ENCODE data around the gene NPSR1. TPM values are rescaled to one million over a fixed set of nuclear protein-coding genes. Genes with fewer than 3 reads are reported as not detected.

Gene NPSR1
- total and polyA plus RNA-seq, 9 of the 15 experiments (the other 6 are each of a cell fraction or from before 2014, with no cell fraction given), result not detected

GRCh38 chr7:34612661-34613060 is 45.4 kb upstream of the NPSR1 start:
- Histone ChIP-seq H4K20me1 (replicated peaks; ENCODE audit: control insufficient read depth, insufficient read depth, low read length) (no peaks in the 10 kb centered on the region), H3K4me3 (no peak overlapping the region), H3K27me3 (ENCODE audit: control insufficient read depth in 2 of 2, insufficient read depth in 2 of 2, low read length in 2 of 2) (no peaks in the 10 kb centered on the region), H3K9me1 (ENCODE audit: control insufficient read depth, insufficient read depth, low read length) (no peaks in the 10 kb centered on the region), H3K9me3 (replicated peaks; ENCODE audit: control insufficient read depth, insufficient read depth, low read depth, low read length) (no peaks in the 10 kb centered on the region), H3K27ac (ENCODE audit: extremely low read depth, low read depth, low read length) (no peak overlapping the region), H3K4me2 (ENCODE audit: insufficient read depth, low read length) (no peak overlapping the region), H3K4me1 (replicated peaks in 1 of 2; ENCODE audit: control insufficient read depth in 2 of 2, insufficient read depth in 2 of 2, low read length in 2 of 2) (no peaks in the 10 kb centered on the region), H3K36me3 (ENCODE audit: control insufficient read depth, insufficient read depth, low read length) (no peaks in the 10 kb centered on the region), H3K9ac (ENCODE audit: insufficient read depth in 1 of 2, low read depth in 2 of 2, low read length in 2 of 2) (no peak overlapping the region), H2AFZ (ENCODE audit: low read depth, low read length) (no peak overlapping the region), H3K79me2 (ENCODE audit: control insufficient read depth, insufficient read depth, low read length) (no peaks in the 10 kb centered on the region)
- no peak for TF ChIP-seq SMARCA4 (IDR thresholded peaks at IDR 0.05)
- no peak for TF ChIP-seq FOXK1 (CRISPR knock-in tag; IDR thresholded peaks at IDR 0.05; ENCODE audit: borderline replicate concordance)
- TF ChIP-seq ZNF23 (CRISPR knock-in tag; IDR thresholded peaks at IDR 0.05), result no peak
- no peak for TF ChIP-seq SIX5 (IDR thresholded peaks at IDR 0.05; ENCODE audit: borderline replicate concordance in 1 of 2, insufficient read depth in 1 of 2, low read depth in 1 of 2, low read length in 2 of 2)
- TF ChIP-seq MEF2A (IDR thresholded peaks at IDR 0.05; ENCODE audit: control insufficient read depth, low read depth, low read length), result no peak
- no peak for TF ChIP-seq ZNF436 (CRISPR knock-in tag; IDR thresholded peaks at IDR 0.05)
- DNase-seq (ENCODE audit: extremely low read depth in 1 of 4, low spot score in 3 of 4) (no peak), FAIRE-seq (no peak), ATAC-seq (no peak)
- in situ Hi-C loops (cut with MboI), result no loop called here
- WGBS (ENCODE audit: insufficient coverage, low coverage, missing lambda C conversion rate), result 3% methylated on average over 2 of the region's 2 CpGs
- POLR2A ChIA-PET, result no interaction called here
- CTCF ChIA-PET (ENCODE audit: low intra/inter-chr PET ratio), result no interaction called here
- BruUV-seq (replicated peaks), result no TSS peak
- intact Hi-C loops (cut with micrococcal nuclease), result no loop called here

- ATAC-seq, result no peak
- no peak for DNase-seq (ENCODE audit: extremely low read depth in 1 of 4, low spot score in 3 of 4)
- no peak for FAIRE-seq
- H3K9ac ChIP-seq (ENCODE audit: insufficient read depth in 1 of 2, low read depth in 2 of 2, low read length in 2 of 2), result no peak overlapping the region
- TF ChIP-seq ZNF449 (CRISPR knock-in tag; IDR thresholded peaks at IDR 0.05) (no peak), GABPA (tag; conservative IDR thresholded peaks at IDR 0.05; ENCODE audit: low read depth) (no peak), THAP7 (CRISPR knock-in tag; IDR thresholded peaks at IDR 0.05) (no peak), FOXM1 (IDR thresholded peaks at IDR 0.05; ENCODE audit: low read depth) (no peak), FOXM1 (CRISPR knock-in tag; IDR thresholded peaks at IDR 0.05; ENCODE audit: low read depth) (no peak)
- in situ Hi-C loops (cut with MboI) (no loop called here), intact Hi-C loops (cut with micrococcal nuclease) (no loop called here)
- ChIA-PET CTCF (ENCODE audit: low intra/inter-chr PET ratio) (no interaction called here), POLR2A (no interaction called here)
- H3K9me1 ChIP-seq (ENCODE audit: control insufficient read depth, insufficient read depth, low read length), result no peaks in the 10 kb centered on the region
- H3K4me3 ChIP-seq, result no peak overlapping the region
- H3K9me3 ChIP-seq (replicated peaks; ENCODE audit: control insufficient read depth, insufficient read depth, low read depth, low read length), result no peaks in the 10 kb centered on the region
- BruUV-seq (replicated peaks), result no TSS peak
- H3K27ac ChIP-seq (ENCODE audit: extremely low read depth, low read depth, low read length), result no peak overlapping the region
- H3K79me2 ChIP-seq (ENCODE audit: control insufficient read depth, insufficient read depth, low read length), result no peaks in the 10 kb centered on the region
- no peaks in the 10 kb centered on the region for H3K36me3 ChIP-seq (ENCODE audit: control insufficient read depth, insufficient read depth, low read length)
- H3K27me3 ChIP-seq (ENCODE audit: control insufficient read depth in 2 of 2, insufficient read depth in 2 of 2, low read length in 2 of 2), result no peaks in the 10 kb centered on the region
- no peaks in the 10 kb centered on the region for H4K20me1 ChIP-seq (replicated peaks; ENCODE audit: control insufficient read depth, insufficient read depth, low read length)
- H3K4me2 ChIP-seq (ENCODE audit: insufficient read depth, low read length), result no peak overlapping the region
- no peak overlapping the region for H2AFZ ChIP-seq (ENCODE audit: low read depth, low read length)
- H3K4me1 ChIP-seq (replicated peaks in 1 of 2; ENCODE audit: control insufficient read depth in 2 of 2, insufficient read depth in 2 of 2, low read length in 2 of 2), result no peaks in the 10 kb centered on the region
Observed at GRCh38 chr7:34620425-34620824, 37.6 kb upstream of the NPSR1 start.

Data from K562 (cell line).